ENCODE results near the gene ARHGAP23. TPM values are rescaled to one million over a fixed set of nuclear protein-coding genes. Genes with fewer than 3 reads are reported as not detected.
"Not testable (repeated sequence)": the region's sequence is repeated elsewhere in the genome, so short reads cannot be mapped to it uniquely, and the experiment has no call there.

The ARHGAP23 gene
- total RNA-seq, 3 donors from 2014 or later, result 6.1 to 44.6 (median 12.6) TPM

- intact Hi-C loops (cut with DNase I, micrococcal nuclease), result no loop called here
Measured at GRCh38 chr17:38465391-38466345, 37.4 kb downstream of the ARHGAP23 start.

GRCh38 chr17:38466346-38467315, 38.4 kb downstream of the ARHGAP23 start:
- DNase-seq, result no peak
- H3K4me1 ChIP-seq (ENCODE audit: low read depth), result no peaks in the 10 kb centered on the region
- no peak overlapping the region for H3K4me3 ChIP-seq
- no peak for ATAC-seq
- intact Hi-C loops (cut with DNase I, micrococcal nuclease), result no loop called here
- TF ChIP-seq CTCF (IDR thresholded peaks at IDR 0.05), result no peak
- no peaks in the 10 kb centered on the region for H3K36me3 ChIP-seq (ENCODE audit: low read depth)
- H3K9me3 ChIP-seq, result no peaks in the 10 kb centered on the region

More at GRCh38 chr17:38465391-38466345, 37.4 kb downstream of the ARHGAP23 start:
- Histone ChIP-seq H3K4me1 (ENCODE audit: low read depth) (no peaks in the 10 kb centered on the region), H3K4me3 (no peak overlapping the region), H3K9me3 (no peaks in the 10 kb centered on the region), H3K36me3 (ENCODE audit: low read depth) (no peaks in the 10 kb centered on the region)
- TF ChIP-seq CTCF (IDR thresholded peaks at IDR 0.05), result no peak
- peak in 1 of 3 donors; percentile 38 for DNase-seq
- peak; percentile 46 for ATAC-seq

GRCh38 chr17:38467491-38467890, 39.2 kb downstream of the ARHGAP23 start:
- intact Hi-C loops (cut with DNase I, micrococcal nuclease), result no loop called here
- DNase-seq (no peak), ATAC-seq (no peak)
- Histone ChIP-seq H3K36me3 (ENCODE audit: low read depth) (no peaks in the 10 kb centered on the region), H3K4me3 (no peak overlapping the region), H3K9me3 (no peaks in the 10 kb centered on the region), H3K4me1 (ENCODE audit: low read depth) (no peaks in the 10 kb centered on the region)
- no peak for TF ChIP-seq CTCF (IDR thresholded peaks at IDR 0.05)

- intact Hi-C loops (cut with DNase I, micrococcal nuclease), result no loop called here
- ATAC-seq (no peak), DNase-seq (no peak)
- H3K4me3 ChIP-seq, result no peak overlapping the region
- H3K4me1 ChIP-seq (ENCODE audit: low read depth), result no peaks in the 10 kb centered on the region
- no peak for TF ChIP-seq CTCF (IDR thresholded peaks at IDR 0.05)
- H3K36me3 ChIP-seq (ENCODE audit: low read depth), result no peaks in the 10 kb centered on the region
- H3K9me3 ChIP-seq, result no peaks in the 10 kb centered on the region
Measured at GRCh38 chr17:38469875-38470274, 41.6 kb downstream of the ARHGAP23 start.

GRCh38 chr17:38471253-38471652, 43.0 kb downstream of the ARHGAP23 start:
- H3K4me1 ChIP-seq (ENCODE audit: low read depth); DNase-seq; intact Hi-C loops (cut with DNase I, micrococcal nuclease); H3K4me3 ChIP-seq; H3K9me3 ChIP-seq; H3K36me3 ChIP-seq (ENCODE audit: low read depth); ATAC-seq: not testable (repeated sequence)

GRCh38 chr17:38474666-38475065, 46.4 kb downstream of the ARHGAP23 start:
- H3K36me3 ChIP-seq (ENCODE audit: low read depth); H3K4me1 ChIP-seq (ENCODE audit: low read depth); DNase-seq; H3K9me3 ChIP-seq; ATAC-seq; intact Hi-C loops (cut with DNase I, micrococcal nuclease); H3K4me3 ChIP-seq: not testable (repeated sequence)

All from mucosa of descending colon (tissue), 3 donors.